ENCODE measurements around the gene ITGAL. TPM values are rescaled to one million over a fixed set of nuclear protein-coding genes. Genes with fewer than 3 reads are reported as not detected.

The ITGAL gene
- total RNA-seq, 1 experiment from 2014 or later: not detected

- no TSS peak for BruUV-seq (replicated peaks)
- no peaks in the 10 kb centered on the region for H3K27me3 ChIP-seq (replicated peaks; ENCODE audit: insufficient read depth, low read depth, low read length, poor library complexity)
- ChIA-PET POLR2A (ENCODE audit: low non-redundant PET) (interaction anchor here (0.6 to 0.8 kb wide), 2 partner anchors 10 to 11 kb away, joined by 3 read pairs; no protein-coding TSS in a partner anchor), CTCF (interaction anchor here (0.6 to 1.3 kb wide), 20 partner anchors 11 to 208 kb away, joined by 3 to 18 read pairs (median 4); partner anchors contain the start of genes SEPHS2, TBC1D10B, ZNF689 and ZNF771)
- H3K36me3 ChIP-seq (ENCODE audit: insufficient read depth, low read length, poor library complexity, severe bottlenecking): peaks cover 6% of the 10 kb centered on the region
- TF ChIP-seq EZH2 (IDR thresholded peaks at IDR 0.05; ENCODE audit: borderline replicate concordance, low read depth, low read length, poor library complexity, severe bottlenecking) (no peak), CTCF (conservative IDR thresholded peaks at IDR 0.05; ENCODE audit: low read depth, low read length) (peak; percentile 91)
- H3K9me3 ChIP-seq (ENCODE audit: low read depth, low read length, poor library complexity, severe bottlenecking): no peaks in the 10 kb centered on the region
- H3K4me3 ChIP-seq (ENCODE audit: low read depth, low read length, poor library complexity, severe bottlenecking): peak within 1 kb of the TSS; percentile 61
- H3K27ac ChIP-seq (ENCODE audit: low read depth, low read length, poor library complexity, severe bottlenecking): peak within 1 kb of the TSS; percentile 47
- intact Hi-C loops (cut with micrococcal nuclease; ENCODE audit: unreplicated experiment): loop anchor here (1.0 kb wide), 2 partner anchors 168 to 185 kb away; no protein-coding TSS in a partner anchor
- peaks cover 10% of the 10 kb centered on the region for H3K4me1 ChIP-seq (ENCODE audit: insufficient read depth, low read length, poor library complexity, severe bottlenecking)
- peak; percentile 100 for DNase-seq (ENCODE audit: low spot score)
Observed at GRCh38 chr16:30429678-30430427, 42.7 kb upstream of the ITGAL start, which contains the start of gene DCTPP1. DCTPP1 (minus strand) TSS chr16:30430030; CDS start chr16:30429980, 50 bp downstream.

- no TSS peak for BruUV-seq (replicated peaks)
- no peak for TF ChIP-seq EZH2 (IDR thresholded peaks at IDR 0.05; ENCODE audit: borderline replicate concordance, low read depth, low read length, poor library complexity, severe bottlenecking)
- TF ChIP-seq CTCF (conservative IDR thresholded peaks at IDR 0.05; ENCODE audit: low read depth, low read length): peak; percentile 4
- peak overlapping the region; percentile 61 for H3K4me3 ChIP-seq (ENCODE audit: low read depth, low read length, poor library complexity, severe bottlenecking)
- intact Hi-C loops (cut with micrococcal nuclease; ENCODE audit: unreplicated experiment): loop anchor here (1.0 kb wide), 2 partner anchors 168 to 185 kb away; no protein-coding TSS in a partner anchor
- no peaks in the 10 kb centered on the region for H3K27me3 ChIP-seq (replicated peaks; ENCODE audit: insufficient read depth, low read depth, low read length, poor library complexity)
- H3K9me3 ChIP-seq (ENCODE audit: low read depth, low read length, poor library complexity, severe bottlenecking): no peaks in the 10 kb centered on the region
- peaks cover 10% of the 10 kb centered on the region for H3K4me1 ChIP-seq (ENCODE audit: insufficient read depth, low read length, poor library complexity, severe bottlenecking)
- peak overlapping the region; percentile 30 for H3K27ac ChIP-seq (ENCODE audit: low read depth, low read length, poor library complexity, severe bottlenecking)
- ChIA-PET CTCF (interaction anchor here (0.8 to 1.3 kb wide), 9 partner anchors 13 to 198 kb away, joined by 3 to 18 read pairs (median 7); partner anchors contain the start of genes SEPHS2, ZNF689 and ZNF771), POLR2A (ENCODE audit: low non-redundant PET) (no interaction called here)
- peaks cover 6% of the 10 kb centered on the region for H3K36me3 ChIP-seq (ENCODE audit: insufficient read depth, low read length, poor library complexity, severe bottlenecking)
- no peak for DNase-seq (ENCODE audit: low spot score)
Observed at GRCh38 chr16:30430428-30430970, 42.0 kb upstream of the ITGAL start.

- Histone ChIP-seq H3K4me1 (ENCODE audit: insufficient read depth, low read length, poor library complexity, severe bottlenecking) (peaks cover 6% of the 10 kb centered on the region), H3K4me3 (ENCODE audit: low read depth, low read length, poor library complexity, severe bottlenecking) (no peak overlapping the region), H3K27ac (ENCODE audit: low read depth, low read length, poor library complexity, severe bottlenecking) (no peak overlapping the region), H3K27me3 (replicated peaks; ENCODE audit: insufficient read depth, low read depth, low read length, poor library complexity) (no peaks in the 10 kb centered on the region), H3K36me3 (ENCODE audit: insufficient read depth, low read length, poor library complexity, severe bottlenecking) (no peaks in the 10 kb centered on the region), H3K9me3 (ENCODE audit: low read depth, low read length, poor library complexity, severe bottlenecking) (no peaks in the 10 kb centered on the region)
- no TSS peak for BruUV-seq (replicated peaks)
- CTCF ChIA-PET: no interaction called here
- TF ChIP-seq CTCF (conservative IDR thresholded peaks at IDR 0.05; ENCODE audit: low read depth, low read length): no peak
- TF ChIP-seq EZH2 (IDR thresholded peaks at IDR 0.05; ENCODE audit: borderline replicate concordance, low read depth, low read length, poor library complexity, severe bottlenecking): no peak
- intact Hi-C loops (cut with micrococcal nuclease; ENCODE audit: unreplicated experiment): no loop called here
- no peak for DNase-seq (ENCODE audit: low spot score)
- POLR2A ChIA-PET (ENCODE audit: low non-redundant PET): interaction anchor here (0.7 kb wide), 1 partner anchor 8 kb away, joined by 27 read pairs; no protein-coding TSS in a partner anchor
Observed at GRCh38 chr16:30434852-30435251, 37.7 kb upstream of the ITGAL start.

Data from A673 (cell line).